ENCODE measurements around the gene FGB.

- TF ChIP-seq CTCF (IDR thresholded peaks at IDR 0.05; ENCODE audit: insufficient read depth, low read depth, low read length), result no peak
- no peak for TF ChIP-seq EZH2 (IDR thresholded peaks at IDR 0.05; ENCODE audit: insufficient read depth, low read length)
Measured at GRCh38 chr4:154566639-154567204, 3.9 kb downstream of the FGB start.
